ENCODE results near the gene APC. TPM values are rescaled to one million over a fixed set of nuclear protein-coding genes. Genes with fewer than 3 reads are reported as not detected.

Gene APC
- total and polyA plus RNA-seq, 8 donors: 32.2 to 52.0 (median 43.2) TPM

DNA sequence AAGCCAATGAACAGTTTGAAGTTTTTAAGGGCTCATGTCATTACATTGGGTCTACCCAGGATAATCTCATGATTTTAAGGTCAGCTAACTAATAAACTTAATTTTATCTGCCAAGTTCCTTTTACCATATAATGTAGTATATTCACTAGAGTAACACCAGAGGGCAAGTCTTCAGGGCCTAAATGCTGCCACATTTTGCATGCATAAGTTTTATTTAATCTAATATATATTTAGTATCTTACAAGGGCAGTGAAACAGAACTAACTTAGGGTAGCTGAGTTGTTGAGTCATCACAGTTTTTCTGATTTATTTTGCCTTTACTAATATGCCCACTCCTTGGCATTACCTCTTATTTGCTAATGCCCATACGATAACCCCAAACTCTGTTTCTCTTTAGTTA, 8.1 kb upstream of the APC start:
- H3K27me3 ChIP-seq: no peaks in the 10 kb centered on the region
- intact Hi-C loops (cut with DNase I): no loop called here
- no peak for ATAC-seq

DNA sequence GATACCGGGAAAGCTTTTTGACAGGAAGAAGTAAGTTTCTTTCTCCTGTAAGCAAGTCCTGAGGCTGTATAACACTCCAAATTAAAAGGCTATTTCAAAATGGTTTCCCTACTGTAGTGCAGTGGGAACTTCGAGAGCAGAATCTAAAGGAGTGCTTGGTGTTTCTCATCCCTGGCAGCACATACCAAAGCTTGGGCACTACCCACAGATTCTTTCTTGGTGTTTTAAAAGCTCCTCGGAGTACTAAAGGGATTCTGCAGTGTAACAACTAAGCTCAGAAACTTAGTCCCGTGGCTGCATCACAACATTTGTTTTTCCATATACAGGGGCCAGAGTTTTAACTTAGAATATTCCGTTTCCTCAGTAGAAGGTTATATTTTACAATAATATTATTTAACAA, 5.6 kb upstream of the APC start:
- peaks cover 0 to 14% of the 10 kb centered on the region in 2 donors for H3K4me1 ChIP-seq
- no peaks in the 10 kb centered on the region for H3K36me3 ChIP-seq
- TF ChIP-seq, protein P1, sequence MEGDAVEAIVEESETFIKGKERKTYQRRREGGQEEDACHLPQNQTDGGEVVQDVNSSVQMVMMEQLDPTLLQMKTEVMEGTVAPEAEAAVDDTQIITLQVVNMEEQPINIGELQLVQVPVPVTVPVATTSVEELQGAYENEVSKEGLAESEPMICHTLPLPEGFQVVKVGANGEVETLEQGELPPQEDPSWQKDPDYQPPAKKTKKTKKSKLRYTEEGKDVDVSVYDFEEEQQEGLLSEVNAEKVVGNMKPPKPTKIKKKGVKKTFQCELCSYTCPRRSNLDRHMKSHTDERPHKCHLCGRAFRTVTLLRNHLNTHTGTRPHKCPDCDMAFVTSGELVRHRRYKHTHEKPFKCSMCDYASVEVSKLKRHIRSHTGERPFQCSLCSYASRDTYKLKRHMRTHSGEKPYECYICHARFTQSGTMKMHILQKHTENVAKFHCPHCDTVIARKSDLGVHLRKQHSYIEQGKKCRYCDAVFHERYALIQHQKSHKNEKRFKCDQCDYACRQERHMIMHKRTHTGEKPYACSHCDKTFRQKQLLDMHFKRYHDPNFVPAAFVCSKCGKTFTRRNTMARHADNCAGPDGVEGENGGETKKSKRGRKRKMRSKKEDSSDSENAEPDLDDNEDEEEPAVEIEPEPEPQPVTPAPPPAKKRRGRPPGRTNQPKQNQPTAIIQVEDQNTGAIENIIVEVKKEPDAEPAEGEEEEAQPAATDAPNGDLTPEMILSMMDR (IDR thresholded peaks at IDR 0.05): no peak
- ATAC-seq: no peak
- H3K27me3 ChIP-seq: no peaks in the 10 kb centered on the region
- no peak overlapping the region for H3K4me3 ChIP-seq
- DNase-seq: no peak
- intact Hi-C loops (cut with DNase I): no loop called here
- H3K27ac ChIP-seq: no peak overlapping the region
- no peaks in the 10 kb centered on the region for H3K9me3 ChIP-seq

More for the DNA sequence above, 8.1 kb upstream of the APC start:
- H3K4me1 ChIP-seq: no peaks in the 10 kb centered on the region
- H3K36me3 ChIP-seq: no peaks in the 10 kb centered on the region
- no peak for DNase-seq
- H3K4me3 ChIP-seq: no peak overlapping the region
- H3K9me3 ChIP-seq: no peaks in the 10 kb centered on the region
- TF ChIP-seq, protein P1 (IDR thresholded peaks at IDR 0.05): no peak
- H3K27ac ChIP-seq: no peak overlapping the region

- Histone ChIP-seq H3K4me3 (no peak overlapping the region), H3K9me3 (no peaks in the 10 kb centered on the region), H3K36me3 (no peaks in the 10 kb centered on the region), H3K27ac (no peak overlapping the region), H3K27me3 (no peaks in the 10 kb centered on the region), H3K4me1 (peaks cover 0 to 25% of the 10 kb centered on the region in 2 donors)
- DNase-seq (no peak), ATAC-seq (no peak)
- intact Hi-C loops (cut with DNase I): no loop called here
- TF ChIP-seq, protein P1 (IDR thresholded peaks at IDR 0.05): no peak
These were observed 4.1 kb upstream of the APC start for GRCh38 chr5:112733586-112733985.

- ATAC-seq: no peak
- no peaks in the 10 kb centered on the region for H3K36me3 ChIP-seq
- H3K27ac ChIP-seq: no peak overlapping the region
- no peaks in the 10 kb centered on the region for H3K9me3 ChIP-seq
- no peaks in the 10 kb centered on the region for H3K27me3 ChIP-seq
- no peak for DNase-seq
- no peak overlapping the region for H3K4me3 ChIP-seq
- TF ChIP-seq, protein P1 (IDR thresholded peaks at IDR 0.05): no peak
- H3K4me1 ChIP-seq: peaks cover 0 to 27% of the 10 kb centered on the region in 2 donors
- intact Hi-C loops (cut with DNase I): no loop called here
These were observed 3.1 kb upstream of the APC start for GRCh38 chr5:112734597-112734996.

DNA sequence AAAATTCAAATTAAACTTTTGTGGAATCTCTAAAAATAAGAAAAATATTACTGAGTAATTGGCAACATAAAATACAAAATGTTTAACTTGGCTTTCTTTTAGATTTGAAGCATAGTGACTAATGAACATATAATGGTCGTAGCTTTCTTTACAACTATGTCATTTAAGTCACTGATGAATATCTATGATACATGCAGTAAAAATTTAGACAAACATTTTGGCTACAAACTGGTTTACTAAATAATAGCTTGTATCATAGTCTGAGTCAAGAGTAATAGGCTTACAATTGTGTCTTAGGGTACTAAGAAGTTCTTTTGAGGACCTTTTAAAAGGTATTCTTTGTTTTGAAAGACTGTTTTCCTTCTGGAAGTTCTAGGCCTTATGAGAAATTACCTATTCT, 2.0 kb upstream of the APC start:
- Histone ChIP-seq H3K27me3 (no peaks in the 10 kb centered on the region), H3K9me3 (no peaks in the 10 kb centered on the region), H3K4me1 (peaks cover 0 to 27% of the 10 kb centered on the region in 2 donors), H3K27ac (no peak overlapping the region), H3K4me3 (no peak overlapping the region), H3K36me3 (no peaks in the 10 kb centered on the region)
- TF ChIP-seq, protein P1 (IDR thresholded peaks at IDR 0.05): no peak
- no peak for DNase-seq
- no peak for ATAC-seq
- intact Hi-C loops (cut with DNase I): no loop called here

Measured in left lung (tissue), 10 donors.